ENCODE data around the gene ITIH5.

- TF ChIP-seq MYBL2 (IDR thresholded peaks at IDR 0.05; ENCODE audit: low read depth): no peak
- TF ChIP-seq MYBL2 (CRISPR knock-in tag; IDR thresholded peaks at IDR 0.05; ENCODE audit: borderline replicate concordance): no peak
- TF ChIP-seq MAX (CRISPR knock-in tag; IDR thresholded peaks at IDR 0.05): no peak
- TF ChIP-seq CTCF (IDR thresholded peaks at IDR 0.05 in 2 of 3, conservative IDR thresholded peaks at IDR 0.05 in 1 of 3; ENCODE audit: insufficient read depth in 2 of 3, low read depth in 1 of 3, low read length in 3 of 3): no peak
- TF ChIP-seq XRCC3 (IDR thresholded peaks at IDR 0.05): no peak
- TF ChIP-seq TBP (optimal IDR thresholded peaks at IDR 0.05; ENCODE audit: low read depth, low read length): no peak
Observed at GRCh38 chr10:7577176-7577575, 89.6 kb downstream of the ITIH5 start.
